ENCODE measurements around the gene UBXN7.

- TF ChIP-seq CTCF (IDR thresholded peaks at IDR 0.05; ENCODE audit: low read length): no peak
- no peak for TF ChIP-seq EZH2 (IDR thresholded peaks at IDR 0.05; ENCODE audit: borderline replicate concordance, low read length)
These were observed 100.1 kb downstream of the UBXN7 start for GRCh38 chr3:196332168-196332567.
